GM13977 (cell line): ENCODE results near the gene PTPRG.

ENCODE experiments used
- DNase-seq: peaks from one replicate; pipeline ENCODE4 v3.0.0; 2012; ENCODE audit warnings: low spot score
- CTCF ChIP-seq: IDR thresholded peaks from 2 replicates; pipeline ENCODE4 v1.5.1; 2012; ENCODE audit warnings: mild to moderate bottlenecking, control low read depth; ENCODE audit not compliant: insufficient read depth; ENCODE audit errors: extremely low read depth, missing control alignments
- in situ Hi-C: fragments of 300-500 bp; cut with MboI; formaldehyde crosslinking; loops from one replicate; pipeline ENCODE4 v1.12.0; 2022; ENCODE audit warnings: low sequenced_read_pairs, low pct_unique_long_range_greater_than_20kb, mixed read lengths, inconsistent platforms; ENCODE audit not compliant: unreplicated experiment

Gene PTPRG

DNA sequence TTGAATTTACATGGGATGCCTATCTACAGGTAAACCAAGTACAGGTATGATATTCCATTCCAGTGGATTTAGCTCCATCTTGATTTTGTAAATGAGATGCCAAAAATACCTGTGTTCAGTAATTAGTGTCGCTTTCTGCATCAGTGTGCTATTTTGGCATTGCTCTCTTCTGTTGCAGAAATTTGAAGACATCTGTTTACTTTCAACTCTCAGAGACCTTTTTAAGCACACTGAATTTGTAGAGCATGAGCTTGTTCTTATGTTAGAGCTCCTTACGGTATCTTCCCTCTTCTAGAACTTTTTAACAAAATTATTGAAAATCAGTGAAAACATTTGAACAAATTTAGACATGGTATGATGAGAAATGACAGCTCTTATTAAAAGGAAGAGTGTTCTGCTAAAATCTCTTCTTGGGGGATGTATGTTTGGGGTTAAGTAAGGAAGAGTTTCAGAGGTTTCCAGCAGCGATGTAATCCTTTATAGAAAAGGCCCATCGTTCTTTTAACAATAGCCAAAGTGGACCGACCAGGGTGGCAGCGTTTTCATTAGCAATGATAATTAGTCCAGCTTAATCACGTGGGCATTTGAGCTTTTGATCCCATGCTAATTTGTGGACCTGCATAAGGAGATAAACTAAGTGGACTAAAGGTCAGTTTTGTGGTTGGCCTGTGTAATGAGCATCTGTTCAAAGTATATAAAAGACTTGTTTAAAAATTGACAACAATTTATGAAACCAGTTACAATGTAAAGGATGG lies 385.4 kb downstream of the PTPRG start:
- TF ChIP-seq CTCF: no peak
- no peak for DNase-seq
- in situ Hi-C loops: no loop called here

DNA sequence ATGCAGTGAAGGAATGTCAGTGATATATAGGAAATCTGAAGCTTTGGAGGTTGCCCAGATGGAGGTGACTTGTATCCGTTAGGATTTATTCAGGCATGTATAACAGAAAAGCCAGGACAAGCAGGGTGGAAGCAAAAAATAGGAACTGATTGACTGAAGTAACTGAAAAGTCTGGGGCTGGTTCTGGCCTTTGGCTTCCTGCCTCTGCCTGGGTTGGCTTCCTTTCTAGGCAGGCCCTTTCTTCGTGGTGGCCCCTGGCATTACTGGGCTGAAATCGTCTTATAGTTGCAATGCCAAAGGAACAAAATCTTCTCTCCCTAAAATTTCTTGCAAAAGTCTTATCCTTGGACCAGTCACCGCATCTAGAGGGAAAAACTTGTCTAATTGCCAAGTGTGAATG lies 386.1 kb downstream of the PTPRG start:
- no peak for DNase-seq
- no peak for TF ChIP-seq CTCF
- in situ Hi-C loops: no loop called here

DNA sequence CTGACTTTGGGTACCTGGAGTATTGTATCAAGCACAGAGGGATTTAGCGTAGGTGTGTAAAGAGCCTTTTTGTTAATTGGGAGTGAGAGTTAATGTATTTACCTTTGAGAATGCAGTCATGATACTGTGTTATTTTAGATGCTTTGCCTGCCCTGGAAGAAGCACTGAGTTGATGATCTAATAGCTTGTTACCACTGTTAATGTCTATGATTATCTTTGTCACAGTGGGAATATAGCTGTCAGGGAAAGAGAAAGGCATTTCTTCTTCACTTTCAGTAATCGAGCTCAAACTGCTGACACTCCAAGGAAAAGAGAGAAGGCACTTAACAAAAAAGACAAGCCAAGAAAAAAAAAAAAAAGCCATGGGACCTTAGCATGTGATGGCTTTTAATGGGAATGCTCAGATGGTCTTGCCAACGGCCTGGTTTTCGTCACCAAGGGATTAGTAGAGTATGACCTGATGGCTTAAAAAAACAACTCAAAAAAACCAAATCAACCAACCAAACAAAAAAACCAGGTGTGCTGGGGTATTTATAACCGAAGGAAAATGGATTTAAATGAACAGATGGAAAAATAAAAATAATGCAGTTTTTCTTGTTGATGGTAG lies 387.4 kb downstream of the PTPRG start:
- no peak for DNase-seq
- in situ Hi-C loops: no loop called here
- no peak for TF ChIP-seq CTCF

DNA sequence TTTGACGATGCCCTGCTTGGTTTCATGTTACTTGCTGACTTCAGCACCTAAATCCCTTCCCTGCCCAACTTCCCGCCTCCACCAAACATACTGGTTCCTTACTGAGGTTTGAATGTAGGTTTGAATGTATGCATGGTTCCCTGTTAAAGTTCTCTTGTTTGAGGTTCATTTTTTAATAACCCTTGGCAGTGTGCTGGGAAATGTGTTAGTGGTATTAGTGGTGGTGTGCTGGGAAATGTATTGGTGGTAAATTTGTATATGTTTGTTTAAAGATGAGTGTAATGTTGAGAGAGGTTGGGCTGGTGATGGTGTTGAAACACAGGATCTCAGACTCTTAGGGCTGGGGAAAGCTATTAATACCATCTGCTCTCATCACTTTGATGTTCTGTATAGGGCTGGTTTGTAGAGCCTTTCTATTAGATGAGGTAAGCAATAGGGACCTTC lies 392.7 kb downstream of the PTPRG start:
- TF ChIP-seq CTCF: no peak
- in situ Hi-C loops: no loop called here
- DNase-seq: no peak

DNA sequence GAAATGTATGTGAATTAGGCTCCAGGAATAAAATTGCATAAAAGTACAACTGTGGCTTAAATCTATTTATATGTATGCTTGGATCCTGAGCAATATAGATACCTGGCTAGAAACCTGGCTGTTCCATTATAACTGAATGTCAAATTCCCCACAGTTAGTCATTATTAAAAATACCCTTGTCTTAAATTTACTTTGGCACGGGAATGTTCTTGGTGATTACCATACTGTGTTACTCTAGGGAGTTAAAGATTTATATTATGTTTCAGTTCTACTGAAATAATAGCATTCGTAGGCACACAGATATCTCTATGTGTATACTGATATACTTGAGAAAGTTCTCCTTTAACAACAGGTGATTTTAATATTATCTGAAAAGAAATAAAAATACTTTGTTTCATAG lies 394.1 kb downstream of the PTPRG start:
- in situ Hi-C loops: no loop called here
- no peak for DNase-seq
- no peak for TF ChIP-seq CTCF

- in situ Hi-C loops: no loop called here
- no peak for DNase-seq
- no peak for TF ChIP-seq CTCF
Observed at GRCh38 chr3:61956236-61956635, 394.9 kb downstream of the PTPRG start.
